Nephron progenitor cell (in vitro differentiated cells): ENCODE data around the gene CFAP74.

Experiments used
- DNase-seq: peaks from one replicate; pipeline ENCODE4 v3.0.0; 2021
- H3K27ac Mint-ChIP-seq: 2 replicates; pipeline ENCODE4 v1.8.0; 2021; ENCODE audit warnings: mild to moderate bottlenecking, moderate library complexity, mixed read lengths
- H3K27me3 Mint-ChIP-seq: 2 replicates; pipeline ENCODE4 v1.8.0; 2021; ENCODE audit warnings: mild to moderate bottlenecking, low read depth, mixed read lengths; ENCODE audit not compliant: poor library complexity
- H3K36me3 Mint-ChIP-seq: 2 replicates; pipeline ENCODE4 v1.8.0; 2021; ENCODE audit warnings: low read depth, mixed read lengths
- H3K4me1 Mint-ChIP-seq: 2 replicates; pipeline ENCODE4 v1.8.0; 2021; ENCODE audit warnings: mixed read lengths
- H3K4me3 Mint-ChIP-seq: 2 replicates; pipeline ENCODE4 v1.8.0; 2021; ENCODE audit warnings: mild to moderate bottlenecking, moderate library complexity, mixed read lengths
- H3K9me3 Mint-ChIP-seq: 2 replicates; pipeline ENCODE4 v1.8.0; 2021; ENCODE audit warnings: mild to moderate bottlenecking, moderate library complexity, mixed read lengths
- TF ChIP-seq, protein P1 (sequence below): fragments of 200-600 bp; sonication (generic); IDR thresholded peaks from 2 replicates; pipeline ENCODE4 v1.5.0; 2021; ENCODE audit warnings: antibody characterized with exemption

Gene CFAP74

DNA sequence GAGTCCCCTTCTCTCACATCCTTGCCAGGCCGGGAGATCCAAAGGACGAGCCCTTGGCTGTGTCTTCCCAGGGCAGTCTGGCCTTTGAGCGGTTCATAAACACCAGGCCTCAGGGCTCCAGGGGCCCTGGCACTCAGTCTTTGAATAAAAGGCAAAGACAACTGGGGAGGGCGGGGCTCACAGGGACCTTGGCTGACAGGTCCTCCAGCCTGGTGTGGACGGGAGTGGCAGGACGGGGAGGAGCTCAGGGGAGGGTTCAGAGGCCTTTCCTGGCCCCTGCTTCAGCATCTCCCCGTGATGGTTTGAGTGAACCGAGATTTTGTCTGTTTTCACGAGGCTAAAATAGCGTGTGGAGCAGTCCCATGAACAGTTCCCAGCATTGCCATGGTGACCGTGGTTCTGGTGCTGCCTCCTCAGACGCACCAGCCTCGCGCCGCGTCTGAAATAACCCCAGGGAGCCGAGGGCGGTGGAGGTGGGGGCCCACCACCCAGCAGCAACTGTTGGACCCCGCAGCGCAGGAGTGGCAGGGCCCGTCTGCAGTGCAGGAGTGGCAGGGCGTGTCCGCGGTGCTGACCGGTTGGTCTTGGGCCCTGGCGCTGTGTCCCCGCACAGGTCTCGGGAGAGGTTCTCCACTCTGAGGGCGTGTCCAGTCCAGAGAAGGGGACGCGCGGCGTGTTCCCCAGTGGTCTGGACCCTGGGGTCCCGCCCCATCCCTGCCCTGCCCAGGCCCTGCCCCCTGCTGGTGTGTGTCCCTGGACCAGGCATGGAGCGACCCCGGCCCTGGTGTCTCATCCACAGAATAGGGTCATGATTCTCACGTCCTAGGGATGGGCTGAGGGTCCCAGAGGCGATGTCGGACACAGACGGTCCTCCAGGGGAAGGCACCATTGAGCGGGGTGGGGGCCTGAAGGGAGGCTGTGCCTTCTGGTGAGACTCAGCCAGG is 39.5 kb upstream of the CFAP74 start:
- TF ChIP-seq, protein P1, sequence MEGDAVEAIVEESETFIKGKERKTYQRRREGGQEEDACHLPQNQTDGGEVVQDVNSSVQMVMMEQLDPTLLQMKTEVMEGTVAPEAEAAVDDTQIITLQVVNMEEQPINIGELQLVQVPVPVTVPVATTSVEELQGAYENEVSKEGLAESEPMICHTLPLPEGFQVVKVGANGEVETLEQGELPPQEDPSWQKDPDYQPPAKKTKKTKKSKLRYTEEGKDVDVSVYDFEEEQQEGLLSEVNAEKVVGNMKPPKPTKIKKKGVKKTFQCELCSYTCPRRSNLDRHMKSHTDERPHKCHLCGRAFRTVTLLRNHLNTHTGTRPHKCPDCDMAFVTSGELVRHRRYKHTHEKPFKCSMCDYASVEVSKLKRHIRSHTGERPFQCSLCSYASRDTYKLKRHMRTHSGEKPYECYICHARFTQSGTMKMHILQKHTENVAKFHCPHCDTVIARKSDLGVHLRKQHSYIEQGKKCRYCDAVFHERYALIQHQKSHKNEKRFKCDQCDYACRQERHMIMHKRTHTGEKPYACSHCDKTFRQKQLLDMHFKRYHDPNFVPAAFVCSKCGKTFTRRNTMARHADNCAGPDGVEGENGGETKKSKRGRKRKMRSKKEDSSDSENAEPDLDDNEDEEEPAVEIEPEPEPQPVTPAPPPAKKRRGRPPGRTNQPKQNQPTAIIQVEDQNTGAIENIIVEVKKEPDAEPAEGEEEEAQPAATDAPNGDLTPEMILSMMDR, result no peak

DNA sequence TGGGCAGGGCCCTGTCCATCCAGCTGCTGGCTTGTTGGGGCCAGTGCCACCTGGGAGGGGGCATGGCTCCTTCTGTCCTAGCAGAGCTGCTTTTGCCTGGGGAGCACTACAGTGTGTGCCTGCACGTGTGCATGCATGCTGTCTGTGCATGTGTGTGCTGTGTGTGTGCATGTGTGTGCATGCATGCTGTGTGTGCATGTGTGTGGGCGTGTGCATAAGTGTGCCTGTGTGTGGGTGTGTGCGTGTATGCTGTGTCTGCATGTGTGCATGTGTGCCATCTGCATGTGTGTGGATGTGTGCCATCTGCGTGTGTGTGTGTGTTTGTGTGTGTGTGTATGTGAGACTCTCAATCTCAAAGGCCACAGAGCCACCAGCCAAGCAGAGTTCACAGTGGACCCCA is 38.3 kb upstream of the CFAP74 start:
- TF ChIP-seq, protein P1, result no peak
- no peak overlapping the region for H3K4me3 Mint-ChIP-seq
- H3K9me3 Mint-ChIP-seq, result peaks cover 3% of the 10 kb centered on the region
- no peak overlapping the region for H3K27ac Mint-ChIP-seq
- H3K36me3 Mint-ChIP-seq, result no peaks in the 10 kb centered on the region
- peaks cover 28% of the 10 kb centered on the region for H3K27me3 Mint-ChIP-seq
- no peak for DNase-seq
- peaks cover 15% of the 10 kb centered on the region for H3K4me1 Mint-ChIP-seq

More for the DNA sequence above, 39.5 kb upstream of the CFAP74 start:
- peaks cover 40% of the 10 kb centered on the region for H3K27me3 Mint-ChIP-seq
- peaks cover 3% of the 10 kb centered on the region for H3K9me3 Mint-ChIP-seq
- no peaks in the 10 kb centered on the region for H3K36me3 Mint-ChIP-seq
- no peak overlapping the region for H3K27ac Mint-ChIP-seq
- no peak for DNase-seq
- H3K4me1 Mint-ChIP-seq, result peaks cover 15% of the 10 kb centered on the region
- H3K4me3 Mint-ChIP-seq, result no peak overlapping the region

DNA sequence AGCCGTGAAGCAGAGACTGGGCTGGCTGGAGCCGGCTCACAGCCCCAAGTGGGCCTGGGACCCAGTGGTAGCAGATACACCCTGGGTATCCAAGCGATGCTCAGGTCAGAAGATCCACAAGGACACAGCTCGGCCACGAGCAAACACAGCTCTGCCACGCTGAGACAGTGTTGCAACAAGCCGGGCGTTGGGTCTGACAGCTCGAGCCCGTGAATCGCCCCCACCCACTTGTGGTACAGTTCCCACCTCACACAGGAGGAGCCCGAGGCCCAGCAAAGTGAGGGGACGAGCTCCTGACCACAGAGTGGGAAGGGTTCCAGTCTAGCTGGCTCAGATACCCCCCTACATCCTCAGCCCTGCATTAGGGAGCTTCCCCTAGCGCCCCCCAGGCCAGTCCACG is 37.7 kb upstream of the CFAP74 start:
- Mint-ChIP-seq H3K9me3 (peaks cover 3% of the 10 kb centered on the region), H3K27me3 (peaks cover 22% of the 10 kb centered on the region), H3K36me3 (no peaks in the 10 kb centered on the region), H3K27ac (no peak overlapping the region), H3K4me1 (peaks cover 15% of the 10 kb centered on the region), H3K4me3 (no peak overlapping the region)
- TF ChIP-seq, protein P1, result no peak
- no peak for DNase-seq

DNA sequence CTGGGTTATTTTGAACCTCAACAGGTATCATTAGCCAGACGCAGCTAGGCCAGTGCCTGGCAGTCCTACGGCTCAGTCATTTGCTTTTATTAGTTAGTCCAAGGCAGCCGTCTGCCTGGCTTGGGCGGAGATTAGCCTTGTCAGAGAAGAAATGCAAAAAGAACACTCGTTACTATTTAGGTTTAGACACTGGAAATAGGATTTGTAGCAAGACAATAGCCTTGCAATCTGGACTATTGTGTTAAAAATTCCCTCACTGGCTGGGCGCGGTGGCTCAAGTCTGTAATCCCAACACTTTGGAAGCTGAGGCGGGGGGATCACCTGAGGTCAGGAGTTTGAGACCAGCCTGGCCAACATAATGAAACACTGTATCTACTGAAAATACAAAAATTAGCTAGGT is 35.7 kb upstream of the CFAP74 start:
- Mint-ChIP-seq H3K36me3 (no peaks in the 10 kb centered on the region), H3K4me1 (peaks cover 7% of the 10 kb centered on the region), H3K27ac (no peak overlapping the region), H3K9me3 (peaks cover 3% of the 10 kb centered on the region), H3K27me3 (peaks cover 11% of the 10 kb centered on the region), H3K4me3 (no peak overlapping the region)
- no peak for DNase-seq
- TF ChIP-seq, protein P1, result no peak

DNA sequence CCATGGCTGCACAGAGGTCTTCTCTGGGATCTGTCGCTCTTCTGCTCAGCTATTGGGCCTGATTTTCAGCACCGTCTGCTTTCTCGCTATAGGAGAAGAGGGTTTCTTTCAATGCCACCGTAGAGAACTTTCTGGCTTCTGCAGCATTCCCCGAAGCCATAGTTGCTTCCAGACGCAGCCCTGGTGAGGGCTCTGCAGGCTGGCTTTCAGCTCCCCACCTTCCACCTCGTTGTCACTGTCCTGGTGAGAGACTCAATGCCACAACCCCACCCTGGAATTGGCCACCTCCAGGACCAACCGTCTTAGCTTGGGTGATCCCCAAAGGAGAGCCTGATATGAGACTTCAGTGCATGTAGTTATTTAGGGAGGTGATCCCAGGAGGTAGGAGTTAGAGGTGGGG is 34.6 kb upstream of the CFAP74 start:
- TF ChIP-seq, protein P1, result no peak
- no peaks in the 10 kb centered on the region for H3K36me3 Mint-ChIP-seq
- peaks cover 3% of the 10 kb centered on the region for H3K9me3 Mint-ChIP-seq
- peaks cover 5% of the 10 kb centered on the region for H3K4me1 Mint-ChIP-seq
- peaks cover 13% of the 10 kb centered on the region for H3K27me3 Mint-ChIP-seq
- H3K4me3 Mint-ChIP-seq, result no peak overlapping the region
- DNase-seq, result no peak
- no peak overlapping the region for H3K27ac Mint-ChIP-seq
